T1000 (cell line): Measurements from ENCODE around the gene TNS3.

Source experiments
- DNase-seq: peaks from one replicate; lab custom pipeline; 2025; ENCODE audit warnings: mixed read lengths; lab: John Stamatoyannopoulos, UW

TNS3 gene

GRCh38 chr7:47407136-47407535 is 174.8 kb downstream of the TNS3 start:
- DNase-seq, result no peak

GRCh38 chr7:47406801-47407129 is 175.1 kb downstream of the TNS3 start:
- DNase-seq, result no peak

- DNase-seq, result no peak
Observed at GRCh38 chr7:47405921-47406800, 175.8 kb downstream of the TNS3 start.

GRCh38 chr7:47405286-47405904 is 176.5 kb downstream of the TNS3 start:
- DNase-seq, result no peak

- no peak for DNase-seq
Observed at GRCh38 chr7:47404010-47404409, 177.9 kb downstream of the TNS3 start.

GRCh38 chr7:47402941-47403866 is 178.7 kb downstream of the TNS3 start:
- no peak for DNase-seq

GRCh38 chr7:47401611-47402570 is 180.0 kb downstream of the TNS3 start:
- DNase-seq, result no peak

GRCh38 chr7:47400741-47401206 is 181.1 kb downstream of the TNS3 start:
- no peak for DNase-seq

GRCh38 chr7:47400001-47400400 is 181.9 kb downstream of the TNS3 start:
- no peak for DNase-seq

- no peak for DNase-seq
Observed at GRCh38 chr7:47394751-47395252, 187.1 kb downstream of the TNS3 start.

- no peak for DNase-seq
Observed at GRCh38 chr7:47394216-47394615, 187.7 kb downstream of the TNS3 start.

- DNase-seq, result no peak
Observed at GRCh38 chr7:47393406-47393805, 188.5 kb downstream of the TNS3 start.

GRCh38 chr7:47392241-47392759 is 189.6 kb downstream of the TNS3 start:
- no peak for DNase-seq

GRCh38 chr7:47391726-47392125 is 190.2 kb downstream of the TNS3 start:
- no peak for DNase-seq

GRCh38 chr7:47390914-47391313 is 191.0 kb downstream of the TNS3 start:
- no peak for DNase-seq

- DNase-seq, result no peak
Observed at GRCh38 chr7:47389923-47390630, 191.8 kb downstream of the TNS3 start.

GRCh38 chr7:47389171-47389922 is 192.6 kb downstream of the TNS3 start:
- DNase-seq, result no peak

- DNase-seq, result no peak
Observed at GRCh38 chr7:47387506-47387905, 194.4 kb downstream of the TNS3 start.

- no peak for DNase-seq
Observed at GRCh38 chr7:47386273-47386835, 195.6 kb downstream of the TNS3 start.
